ENCODE data around the gene ZNF652. TPM values are rescaled to one million over a fixed set of nuclear protein-coding genes. Genes with fewer than 3 reads are reported as not detected.
"Not testable (repeated sequence)": the region's sequence is repeated elsewhere in the genome, so short reads cannot be mapped to it uniquely, and the experiment has no call there.

ZNF652 gene
- total RNA-seq, 1 donor from 2014 or later: 52.7 TPM

DNA sequence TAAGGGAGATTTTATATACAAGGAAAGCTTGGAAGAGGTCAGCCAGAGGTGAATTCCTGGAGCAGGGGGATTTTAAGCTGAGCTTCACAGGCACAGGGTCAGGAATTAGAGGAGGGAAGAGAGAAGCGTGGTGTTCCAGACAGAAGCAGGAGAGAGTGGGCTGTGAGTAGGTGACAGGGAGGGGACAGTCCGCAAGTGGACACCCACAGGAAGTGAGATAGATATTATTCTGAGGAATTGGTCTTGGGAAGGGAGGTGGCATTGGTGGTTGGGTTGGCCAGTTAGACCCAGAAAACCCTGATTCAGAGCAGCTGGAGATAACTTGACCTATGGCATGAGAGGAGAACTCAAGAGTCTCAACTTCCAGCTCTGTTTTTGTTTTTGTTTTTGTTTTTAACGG is 37.9 kb upstream of the ZNF652 start:
- Mint-ChIP-seq H3K36me3 (ENCODE audit: insufficient read depth) (peaks cover 7% of the 10 kb centered on the region), H3K27ac (no peak overlapping the region), H3K4me3 (ENCODE audit: low read depth) (no peak overlapping the region), H3K4me1 (ENCODE audit: low read depth) (no peaks in the 10 kb centered on the region), H3K27me3 (peaks cover 2% of the 10 kb centered on the region), H3K9me3 (ENCODE audit: low read depth) (no peaks in the 10 kb centered on the region)
- no peak for DNase-seq (ENCODE audit: low spot score, unreplicated experiment)
- TF ChIP-seq, protein P1, sequence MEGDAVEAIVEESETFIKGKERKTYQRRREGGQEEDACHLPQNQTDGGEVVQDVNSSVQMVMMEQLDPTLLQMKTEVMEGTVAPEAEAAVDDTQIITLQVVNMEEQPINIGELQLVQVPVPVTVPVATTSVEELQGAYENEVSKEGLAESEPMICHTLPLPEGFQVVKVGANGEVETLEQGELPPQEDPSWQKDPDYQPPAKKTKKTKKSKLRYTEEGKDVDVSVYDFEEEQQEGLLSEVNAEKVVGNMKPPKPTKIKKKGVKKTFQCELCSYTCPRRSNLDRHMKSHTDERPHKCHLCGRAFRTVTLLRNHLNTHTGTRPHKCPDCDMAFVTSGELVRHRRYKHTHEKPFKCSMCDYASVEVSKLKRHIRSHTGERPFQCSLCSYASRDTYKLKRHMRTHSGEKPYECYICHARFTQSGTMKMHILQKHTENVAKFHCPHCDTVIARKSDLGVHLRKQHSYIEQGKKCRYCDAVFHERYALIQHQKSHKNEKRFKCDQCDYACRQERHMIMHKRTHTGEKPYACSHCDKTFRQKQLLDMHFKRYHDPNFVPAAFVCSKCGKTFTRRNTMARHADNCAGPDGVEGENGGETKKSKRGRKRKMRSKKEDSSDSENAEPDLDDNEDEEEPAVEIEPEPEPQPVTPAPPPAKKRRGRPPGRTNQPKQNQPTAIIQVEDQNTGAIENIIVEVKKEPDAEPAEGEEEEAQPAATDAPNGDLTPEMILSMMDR (IDR thresholded peaks at IDR 0.05; ENCODE audit: unreplicated experiment): no peak

DNA sequence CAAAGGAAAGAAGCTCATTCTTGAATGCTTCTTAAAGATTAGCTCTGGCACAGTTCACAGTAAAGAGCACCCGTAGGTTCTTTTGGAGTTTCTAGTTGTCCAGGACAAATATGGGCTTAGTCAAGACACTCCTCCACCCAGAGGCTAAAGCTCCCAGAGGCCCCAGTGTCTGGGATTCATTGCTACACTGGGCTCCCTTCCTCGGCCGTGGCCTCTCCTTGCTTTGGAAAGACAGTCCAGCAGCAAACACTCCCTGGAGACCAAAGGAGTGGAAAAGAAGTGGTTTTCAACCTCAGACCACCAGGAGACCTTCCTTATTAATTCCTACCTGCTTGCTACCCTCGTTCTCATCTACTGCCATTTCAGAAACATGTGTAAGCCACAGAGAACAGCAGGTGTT is 35.5 kb upstream of the ZNF652 start:
- no peaks in the 10 kb centered on the region for H3K4me1 Mint-ChIP-seq (ENCODE audit: low read depth)
- peaks cover 2% of the 10 kb centered on the region for H3K27me3 Mint-ChIP-seq
- no peak overlapping the region for H3K4me3 Mint-ChIP-seq (ENCODE audit: low read depth)
- no peak for DNase-seq (ENCODE audit: low spot score, unreplicated experiment)
- H3K36me3 Mint-ChIP-seq (ENCODE audit: insufficient read depth): no peaks in the 10 kb centered on the region
- no peaks in the 10 kb centered on the region for H3K9me3 Mint-ChIP-seq (ENCODE audit: low read depth)
- TF ChIP-seq, protein P1 (IDR thresholded peaks at IDR 0.05; ENCODE audit: unreplicated experiment): no peak
- no peak overlapping the region for H3K27ac Mint-ChIP-seq

DNA sequence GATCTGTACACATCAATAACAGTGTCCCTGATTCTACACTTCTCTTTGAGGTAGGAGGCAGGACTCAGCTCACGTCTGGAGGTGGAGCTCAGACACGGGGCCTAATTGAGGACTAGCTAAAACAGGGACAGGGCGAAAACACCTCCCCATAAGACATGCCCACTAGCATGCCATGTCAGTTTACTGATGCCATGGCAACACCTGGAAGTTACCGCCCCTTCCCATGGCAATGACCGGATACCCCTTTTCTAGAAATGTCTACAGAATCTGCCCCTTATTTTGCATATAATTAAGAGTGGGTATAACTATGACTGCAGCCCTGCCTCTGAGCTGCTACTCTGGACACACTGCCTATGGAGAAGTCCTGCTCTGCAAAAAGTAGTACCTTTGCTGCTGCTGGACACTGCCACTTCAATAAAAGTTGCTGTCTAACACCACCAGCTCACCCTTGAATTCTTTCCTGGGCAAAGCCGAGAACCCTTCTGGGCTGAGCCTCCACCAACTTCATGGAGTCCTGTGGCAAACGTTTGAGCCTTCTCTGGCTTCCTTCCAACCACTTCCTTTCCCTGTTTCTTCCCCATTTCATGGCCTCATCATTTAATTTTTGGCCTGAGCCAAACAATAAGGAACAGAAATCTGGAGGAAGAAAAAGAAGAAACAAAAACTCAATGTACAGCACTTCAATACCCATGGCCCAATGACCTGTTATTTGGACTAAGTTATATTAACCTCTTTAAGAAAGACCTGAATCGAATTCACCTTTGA is 31.6 kb upstream of the ZNF652 start:
- H3K4me3 Mint-ChIP-seq (ENCODE audit: low read depth): no peak overlapping the region
- no peak overlapping the region for H3K27ac Mint-ChIP-seq
- no peaks in the 10 kb centered on the region for H3K9me3 Mint-ChIP-seq (ENCODE audit: low read depth)
- DNase-seq (ENCODE audit: low spot score, unreplicated experiment): no peak
- no peaks in the 10 kb centered on the region for H3K4me1 Mint-ChIP-seq (ENCODE audit: low read depth)
- H3K27me3 Mint-ChIP-seq: peaks cover 2% of the 10 kb centered on the region
- H3K36me3 Mint-ChIP-seq (ENCODE audit: insufficient read depth): no peaks in the 10 kb centered on the region
- TF ChIP-seq, protein P1 (IDR thresholded peaks at IDR 0.05; ENCODE audit: unreplicated experiment): no peak

DNA sequence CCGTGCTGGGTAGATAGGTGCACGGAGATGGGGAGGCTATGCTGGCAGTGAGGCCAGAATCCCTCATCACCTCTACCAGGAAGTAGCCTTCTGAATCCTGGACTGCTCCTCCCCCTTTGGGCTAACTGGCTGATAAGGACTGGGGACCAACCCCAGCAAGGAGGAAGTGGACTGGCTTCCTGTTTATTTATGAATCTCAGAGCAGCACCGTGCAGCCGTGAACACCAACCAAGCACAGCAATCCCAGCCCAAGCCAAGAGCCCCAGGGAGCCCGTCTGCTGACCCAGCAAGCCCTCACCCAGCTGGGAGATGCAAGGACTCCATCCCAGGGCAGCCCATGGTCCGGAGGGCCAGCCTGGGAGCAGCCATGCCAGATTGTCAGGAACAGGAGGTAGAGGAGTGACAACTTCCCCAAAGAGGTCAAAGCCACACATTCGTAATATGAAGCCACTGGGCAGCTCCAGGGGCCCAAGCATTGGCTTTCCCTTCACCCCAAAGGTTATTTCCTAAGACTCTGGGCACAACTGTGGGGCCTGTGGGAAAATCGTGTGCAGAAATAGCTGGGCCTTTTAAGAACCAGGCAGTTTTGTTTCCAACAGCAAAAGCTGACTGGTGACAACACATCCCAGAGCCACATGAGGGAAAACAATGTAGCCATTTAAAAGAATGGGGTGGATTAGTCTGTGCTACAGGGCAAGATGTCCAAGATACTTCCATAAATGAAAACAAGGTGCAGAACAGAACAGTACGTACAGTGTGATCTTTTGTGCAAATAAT is 28.7 kb upstream of the ZNF652 start:
- no peak overlapping the region for H3K4me3 Mint-ChIP-seq (ENCODE audit: low read depth)
- H3K27me3 Mint-ChIP-seq: peaks cover 4% of the 10 kb centered on the region
- no peak overlapping the region for H3K27ac Mint-ChIP-seq
- no peaks in the 10 kb centered on the region for H3K36me3 Mint-ChIP-seq (ENCODE audit: insufficient read depth)
- H3K4me1 Mint-ChIP-seq (ENCODE audit: low read depth): no peaks in the 10 kb centered on the region
- DNase-seq (ENCODE audit: low spot score, unreplicated experiment): no peak
- no peaks in the 10 kb centered on the region for H3K9me3 Mint-ChIP-seq (ENCODE audit: low read depth)
- TF ChIP-seq, protein P1 (IDR thresholded peaks at IDR 0.05; ENCODE audit: unreplicated experiment): no peak

DNA sequence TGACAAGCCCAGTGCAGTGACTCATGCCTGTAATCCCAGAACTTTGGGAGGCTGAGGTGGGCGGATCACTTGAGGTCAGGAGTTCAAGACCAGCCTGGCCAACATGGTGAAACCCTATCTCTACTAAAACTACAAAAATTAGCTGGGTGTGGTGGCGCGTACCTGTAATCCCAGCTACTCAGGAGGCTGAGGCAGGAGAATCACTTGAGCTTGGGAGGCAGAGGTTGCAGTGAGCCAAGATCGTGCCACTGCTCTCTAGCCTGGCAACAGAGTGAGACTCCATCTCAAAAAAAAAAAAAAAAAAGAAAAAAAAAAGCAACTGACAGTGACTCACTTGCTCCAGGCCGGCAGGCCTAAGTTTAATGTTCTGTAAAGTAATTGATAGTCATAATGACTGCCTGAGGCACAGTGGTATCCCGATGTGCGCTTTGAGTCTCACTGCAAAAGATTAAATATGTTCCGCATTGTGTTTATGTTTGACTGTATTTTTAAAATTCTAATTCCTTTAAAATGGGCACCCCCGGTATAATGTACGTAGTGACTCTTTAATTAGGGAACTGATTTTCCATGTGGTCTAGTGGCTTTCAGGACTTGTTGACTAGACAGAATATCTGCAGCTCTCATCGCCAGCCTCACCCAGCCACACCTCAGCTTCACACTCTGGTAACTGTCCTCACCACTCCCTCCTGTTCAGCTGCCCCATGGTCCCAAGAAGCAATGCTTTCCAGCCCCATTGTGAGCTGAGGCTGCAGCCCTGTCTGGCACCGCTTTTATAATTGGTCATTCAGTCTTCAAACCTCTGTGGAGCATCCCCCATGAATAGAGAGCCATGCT is 27.7 kb upstream of the ZNF652 start:
- not testable (repeated sequence) for H3K4me3 Mint-ChIP-seq (ENCODE audit: low read depth); DNase-seq (ENCODE audit: low spot score, unreplicated experiment); H3K27me3 Mint-ChIP-seq; H3K9me3 Mint-ChIP-seq (ENCODE audit: low read depth); H3K27ac Mint-ChIP-seq; H3K4me1 Mint-ChIP-seq (ENCODE audit: low read depth); H3K36me3 Mint-ChIP-seq (ENCODE audit: insufficient read depth)
